ENCODE results near the gene MORC2. TPM values are rescaled to one million over a fixed set of nuclear protein-coding genes. Genes with fewer than 3 reads are reported as not detected.

MORC2 gene
- total RNA-seq, 1 experiment from 2014 or later: 36.1 TPM

DNA sequence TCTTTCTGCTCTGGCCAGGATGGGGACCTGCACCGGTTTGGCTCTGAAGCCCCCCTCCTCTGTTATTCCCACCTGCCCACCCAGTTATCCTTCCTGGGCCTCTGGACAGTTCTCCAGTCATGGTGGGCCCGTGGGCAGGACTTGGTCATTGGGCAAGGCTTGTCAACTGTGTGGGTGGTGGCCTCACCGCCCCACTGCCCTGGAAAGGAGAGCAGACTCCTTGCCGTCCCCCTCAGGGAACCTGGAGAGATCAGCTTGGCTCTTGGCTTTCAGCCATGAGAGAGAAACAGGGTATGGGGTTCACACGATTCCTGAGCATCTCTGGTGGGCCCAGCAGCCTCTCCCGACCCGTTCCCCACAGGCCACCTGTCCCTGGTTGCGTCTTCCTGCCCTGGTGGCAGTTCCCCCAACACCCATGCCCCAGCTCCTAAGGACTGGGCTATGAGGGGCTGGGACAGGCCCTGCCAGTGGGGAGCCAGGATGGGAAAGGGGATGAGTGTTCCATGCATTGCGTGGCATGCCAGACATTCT lies 92.3 kb downstream of the MORC2 start:
- TF ChIP-seq, protein P1, sequence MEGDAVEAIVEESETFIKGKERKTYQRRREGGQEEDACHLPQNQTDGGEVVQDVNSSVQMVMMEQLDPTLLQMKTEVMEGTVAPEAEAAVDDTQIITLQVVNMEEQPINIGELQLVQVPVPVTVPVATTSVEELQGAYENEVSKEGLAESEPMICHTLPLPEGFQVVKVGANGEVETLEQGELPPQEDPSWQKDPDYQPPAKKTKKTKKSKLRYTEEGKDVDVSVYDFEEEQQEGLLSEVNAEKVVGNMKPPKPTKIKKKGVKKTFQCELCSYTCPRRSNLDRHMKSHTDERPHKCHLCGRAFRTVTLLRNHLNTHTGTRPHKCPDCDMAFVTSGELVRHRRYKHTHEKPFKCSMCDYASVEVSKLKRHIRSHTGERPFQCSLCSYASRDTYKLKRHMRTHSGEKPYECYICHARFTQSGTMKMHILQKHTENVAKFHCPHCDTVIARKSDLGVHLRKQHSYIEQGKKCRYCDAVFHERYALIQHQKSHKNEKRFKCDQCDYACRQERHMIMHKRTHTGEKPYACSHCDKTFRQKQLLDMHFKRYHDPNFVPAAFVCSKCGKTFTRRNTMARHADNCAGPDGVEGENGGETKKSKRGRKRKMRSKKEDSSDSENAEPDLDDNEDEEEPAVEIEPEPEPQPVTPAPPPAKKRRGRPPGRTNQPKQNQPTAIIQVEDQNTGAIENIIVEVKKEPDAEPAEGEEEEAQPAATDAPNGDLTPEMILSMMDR (IDR thresholded peaks at IDR 0.05; ENCODE audit: unreplicated experiment): no peak
- H3K9me3 Mint-ChIP-seq (ENCODE audit: unreplicated experiment): no peaks in the 10 kb centered on the region
- no peaks in the 10 kb centered on the region for H3K27me3 Mint-ChIP-seq (ENCODE audit: insufficient read depth, unreplicated experiment)
- peak overlapping the region; percentile 54 for H3K27ac Mint-ChIP-seq (ENCODE audit: low read depth, unreplicated experiment)
- H3K4me1 Mint-ChIP-seq (ENCODE audit: insufficient read depth, unreplicated experiment): no peaks in the 10 kb centered on the region
- CTCF ChIA-PET: interaction anchor here (0.8 to 1.0 kb wide), 2 partner anchors 15 to 112 kb away, joined by 3 to 5 read pairs; no protein-coding TSS in a partner anchor
- POLR2A ChIA-PET: no interaction called here
- H3K36me3 Mint-ChIP-seq (ENCODE audit: insufficient read depth, unreplicated experiment): peaks cover 6% of the 10 kb centered on the region
- intact Hi-C loops (cut with micrococcal nuclease): no loop called here
- no peak for DNase-seq (ENCODE audit: unreplicated experiment)
- no TSS peak for BruUV-seq (replicated peaks)
- no peak overlapping the region for H3K4me3 Mint-ChIP-seq (ENCODE audit: unreplicated experiment)

DNA sequence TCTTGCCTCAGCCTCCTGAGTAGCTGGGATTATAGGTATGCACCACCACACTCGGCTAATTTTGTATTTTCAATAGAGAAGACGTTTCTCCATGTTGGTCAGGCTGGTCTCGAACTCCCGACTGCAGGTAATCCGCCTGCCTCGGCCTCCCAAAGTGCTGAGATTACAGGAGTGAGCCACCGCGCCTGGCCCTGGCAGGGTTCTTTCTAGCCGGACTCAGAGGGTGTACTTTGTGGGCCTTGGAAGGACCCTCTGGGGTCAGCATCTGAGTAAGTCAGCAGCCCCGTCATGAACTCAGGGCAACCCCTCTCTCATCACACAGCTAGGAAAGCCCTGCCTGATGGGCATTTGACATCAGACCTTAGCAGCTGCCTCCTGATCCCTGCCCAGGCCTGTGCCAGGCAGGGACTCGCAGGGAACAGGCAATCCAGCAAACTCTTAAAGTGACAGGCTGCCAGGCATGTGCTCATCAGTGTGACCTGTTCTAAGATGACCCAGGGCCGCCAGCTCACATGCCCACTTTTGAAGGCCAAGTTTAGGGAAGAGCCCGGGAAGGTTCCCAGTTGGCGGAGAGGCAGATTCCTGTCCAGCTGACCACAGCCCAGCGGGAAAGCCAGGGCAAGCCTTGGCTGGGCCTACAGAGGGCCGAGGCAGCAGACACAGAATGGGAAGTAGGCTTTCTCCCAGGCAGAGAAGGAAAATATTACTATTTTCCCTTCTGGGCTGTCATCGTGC lies 92.9 kb downstream of the MORC2 start:
- ChIA-PET POLR2A (interaction anchor here (1.1 kb wide), 1 partner anchor 112 kb away, joined by 3 read pairs; no protein-coding TSS in a partner anchor), CTCF (interaction anchor here (0.7 to 1.0 kb wide), 3 partner anchors 10 to 111 kb away, joined by 3 to 5 read pairs (median 3); no protein-coding TSS in a partner anchor)
- H3K4me1 Mint-ChIP-seq (ENCODE audit: insufficient read depth, unreplicated experiment): no peaks in the 10 kb centered on the region
- H3K36me3 Mint-ChIP-seq (ENCODE audit: insufficient read depth, unreplicated experiment): peaks cover 10% of the 10 kb centered on the region
- H3K4me3 Mint-ChIP-seq (ENCODE audit: unreplicated experiment): no peak overlapping the region
- TF ChIP-seq, protein P1 (IDR thresholded peaks at IDR 0.05; ENCODE audit: unreplicated experiment): no peak
- no peaks in the 10 kb centered on the region for H3K9me3 Mint-ChIP-seq (ENCODE audit: unreplicated experiment)
- no peak for DNase-seq (ENCODE audit: unreplicated experiment)
- no peaks in the 10 kb centered on the region for H3K27me3 Mint-ChIP-seq (ENCODE audit: insufficient read depth, unreplicated experiment)
- intact Hi-C loops (cut with micrococcal nuclease): no loop called here
- BruUV-seq (replicated peaks): no TSS peak
- H3K27ac Mint-ChIP-seq (ENCODE audit: low read depth, unreplicated experiment): peak overlapping the region; percentile 54

Other genes starting within 250 kb of the MORC2 start
- 85.5 and 99.0 TPM in 2 replicates for gene TUG1, start 491 bp upstream of the MORC2 start, total RNA-seq (2022)
- gene SMTN, start 112.5 kb upstream of the MORC2 start, total RNA-seq (2022): 69.5 and 80.2 TPM in 2 replicates
- gene SELENOM, start 138.8 kb upstream of the MORC2 start, total RNA-seq (2022): 44.9 and 88.7 TPM in 2 replicates
- gene INPP5J, start 154.2 kb upstream of the MORC2 start, total RNA-seq (2022): 0.61 and 0.66 TPM in 2 replicates
- gene PLA2G3, start 171.7 kb upstream of the MORC2 start, total RNA-seq (2022): not detected in 2 replicates
- gene RNF185, start 191.4 kb upstream of the MORC2 start, total RNA-seq (2022): 34.6 and 44.8 TPM in 2 replicates
- 74.4 and 126 TPM in 2 replicates for gene LIMK2, start 243.5 kb upstream of the MORC2 start, total RNA-seq (2022)